ENCODE measurements around the gene PTH1R. TPM values are rescaled to one million over a fixed set of nuclear protein-coding genes. Genes with fewer than 3 reads are reported as not detected.

The PTH1R gene
- polyA plus RNA-seq, 2 of the 4 experiments (the other 2 are of a cell fraction) = 0.45 to 0.53 TPM

GRCh38 chr3:46883054-46883829 lies 5.7 kb downstream of the PTH1R start:
- Histone ChIP-seq H3K9me3 (no peaks in the 10 kb centered on the region), H3K4me2 (peak overlapping the region; percentile 89), H3K27ac (peak overlapping the region in 1 of 2 experiments; percentile 76; a peak in 3 of 6 replicates), H3K4me1 (peaks cover 16% of the 10 kb centered on the region), H3K4me3 (peak overlapping the region; percentile 56)
- ChIA-PET CTCF (interaction anchor here (1.3 to 3.1 kb wide), 4 partner anchors 12 to 26 kb away, joined by 3 to 11 read pairs (median 9); no protein-coding TSS in a partner anchor), POLR2A (no interaction called here)
- DNase-seq (ENCODE audit: low read depth in 1 of 2, low spot score in 1 of 2) (no peak), ATAC-seq (peak; percentile 50 to 53; a peak in 4 of 6 replicates), FAIRE-seq (no peak)
- TF ChIP-seq NR3C1 (IDR thresholded peaks at IDR 0.05) (no peak), ZFP36 (IDR thresholded peaks at IDR 0.05; ENCODE audit: borderline replicate concordance, partially characterized antibody) (no peak), MYC (IDR thresholded peaks at IDR 0.05; ENCODE audit: borderline replicate concordance, low read length) (no peak), EP300 (IDR thresholded peaks at IDR 0.05) (no peak)
- 90% methylated on average over 2 of the region's 78 CpGs for WGBS (ENCODE audit: missing lambda C conversion rate)

- CTCF ChIA-PET = interaction anchor here (1.3 to 2.3 kb wide), 3 partner anchors 11 to 26 kb away, joined by 3 to 11 read pairs (median 8); no protein-coding TSS in a partner anchor
Measured at GRCh38 chr3:46883830-46884185, 6.3 kb downstream of the PTH1R start.

DNA sequence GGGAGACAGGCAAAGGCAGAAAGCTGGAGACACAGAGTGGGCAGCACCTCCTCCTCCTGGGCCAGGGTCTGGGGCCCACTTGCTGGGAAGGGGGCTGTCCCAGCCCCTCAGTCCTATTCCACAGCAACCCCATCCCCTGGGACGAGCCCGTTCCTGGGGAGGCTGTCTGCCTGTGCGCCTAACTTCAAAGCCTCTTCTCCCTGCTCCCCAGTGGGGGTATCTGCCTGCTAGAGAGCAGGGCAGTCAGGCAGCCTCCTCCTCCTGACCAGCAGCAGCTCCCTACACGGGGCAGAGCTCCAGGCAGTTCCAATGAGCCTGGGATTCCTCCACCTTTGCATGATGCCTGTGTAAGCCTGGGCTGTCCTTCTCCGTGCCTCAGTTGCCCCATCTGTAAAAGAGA lies 6.9 kb downstream of the PTH1R start:
- FAIRE-seq (no peak), DNase-seq (ENCODE audit: low read depth in 1 of 2, low spot score in 1 of 2) (no peak), ATAC-seq (peak in 1 of 2 experiments; percentile 8; a peak in 1 of 6 replicates)
- ChIA-PET POLR2A (no interaction called here), CTCF (interaction anchor here (3.0 kb wide), 1 partner anchor 11 kb away, joined by 15 read pairs; no protein-coding TSS in a partner anchor)
- WGBS (ENCODE audit: missing lambda C conversion rate) = 68% methylated on average over 4 of the region's 5 CpGs
- Histone ChIP-seq H3K4me1 (peaks cover 5% of the 10 kb centered on the region), H3K9me3 (no peaks in the 10 kb centered on the region), H3K27ac (no peak overlapping the region), H3K4me3 (no peak overlapping the region), H3K4me2 (no peak overlapping the region)
- no peak for TF ChIP-seq BCL3 (IDR thresholded peaks at IDR 0.05)
- TF ChIP-seq ZNF302 (CRISPR knock-in tag; IDR thresholded peaks at IDR 0.05) = no peak
- TF ChIP-seq, protein P1, sequence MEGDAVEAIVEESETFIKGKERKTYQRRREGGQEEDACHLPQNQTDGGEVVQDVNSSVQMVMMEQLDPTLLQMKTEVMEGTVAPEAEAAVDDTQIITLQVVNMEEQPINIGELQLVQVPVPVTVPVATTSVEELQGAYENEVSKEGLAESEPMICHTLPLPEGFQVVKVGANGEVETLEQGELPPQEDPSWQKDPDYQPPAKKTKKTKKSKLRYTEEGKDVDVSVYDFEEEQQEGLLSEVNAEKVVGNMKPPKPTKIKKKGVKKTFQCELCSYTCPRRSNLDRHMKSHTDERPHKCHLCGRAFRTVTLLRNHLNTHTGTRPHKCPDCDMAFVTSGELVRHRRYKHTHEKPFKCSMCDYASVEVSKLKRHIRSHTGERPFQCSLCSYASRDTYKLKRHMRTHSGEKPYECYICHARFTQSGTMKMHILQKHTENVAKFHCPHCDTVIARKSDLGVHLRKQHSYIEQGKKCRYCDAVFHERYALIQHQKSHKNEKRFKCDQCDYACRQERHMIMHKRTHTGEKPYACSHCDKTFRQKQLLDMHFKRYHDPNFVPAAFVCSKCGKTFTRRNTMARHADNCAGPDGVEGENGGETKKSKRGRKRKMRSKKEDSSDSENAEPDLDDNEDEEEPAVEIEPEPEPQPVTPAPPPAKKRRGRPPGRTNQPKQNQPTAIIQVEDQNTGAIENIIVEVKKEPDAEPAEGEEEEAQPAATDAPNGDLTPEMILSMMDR (IDR thresholded peaks at IDR 0.05) = no peak
- TF ChIP-seq ELK1 (IDR thresholded peaks at IDR 0.05; ENCODE audit: low read depth, low read length) = no peak
- TF ChIP-seq CBX2 (IDR thresholded peaks at IDR 0.05; ENCODE audit: borderline replicate concordance, low read depth) = no peak
- TF ChIP-seq JUN (IDR thresholded peaks at IDR 0.05) = no peak
- no peak for TF ChIP-seq EP300 (IDR thresholded peaks at IDR 0.05)
- TF ChIP-seq, protein P2, sequence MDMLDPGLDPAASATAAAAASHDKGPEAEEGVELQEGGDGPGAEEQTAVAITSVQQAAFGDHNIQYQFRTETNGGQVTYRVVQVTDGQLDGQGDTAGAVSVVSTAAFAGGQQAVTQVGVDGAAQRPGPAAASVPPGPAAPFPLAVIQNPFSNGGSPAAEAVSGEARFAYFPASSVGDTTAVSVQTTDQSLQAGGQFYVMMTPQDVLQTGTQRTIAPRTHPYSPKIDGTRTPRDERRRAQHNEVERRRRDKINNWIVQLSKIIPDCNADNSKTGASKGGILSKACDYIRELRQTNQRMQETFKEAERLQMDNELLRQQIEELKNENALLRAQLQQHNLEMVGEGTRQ (IDR thresholded peaks at IDR 0.05) = no peak
- no peak for TF ChIP-seq HOXB13 (CRISPR knock-in tag; IDR thresholded peaks at IDR 0.05; ENCODE audit: low read depth)
- no peak for TF ChIP-seq PHF8 (IDR thresholded peaks at IDR 0.05; ENCODE audit: borderline replicate concordance, low read depth)
- TF ChIP-seq TP53 (CRISPR knock-in tag; IDR thresholded peaks at IDR 0.05) = no peak
- TF ChIP-seq TFCP2L1 (CRISPR knock-in tag; IDR thresholded peaks at IDR 0.05) = no peak
- TF ChIP-seq, protein P3, sequence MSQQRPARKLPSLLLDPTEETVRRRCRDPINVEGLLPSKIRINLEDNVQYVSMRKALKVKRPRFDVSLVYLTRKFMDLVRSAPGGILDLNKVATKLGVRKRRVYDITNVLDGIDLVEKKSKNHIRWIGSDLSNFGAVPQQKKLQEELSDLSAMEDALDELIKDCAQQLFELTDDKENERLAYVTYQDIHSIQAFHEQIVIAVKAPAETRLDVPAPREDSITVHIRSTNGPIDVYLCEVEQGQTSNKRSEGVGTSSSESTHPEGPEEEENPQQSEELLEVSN (IDR thresholded peaks at IDR 0.05; ENCODE audit: borderline replicate concordance, low read depth) = no peak

More at GRCh38 chr3:46883830-46884185, 6.3 kb downstream of the PTH1R start:
- DNase-seq (ENCODE audit: low read depth in 1 of 2, low spot score in 1 of 2) (no peak), FAIRE-seq (no peak), ATAC-seq (no peak)
- 90% methylated on average over 3 of the region's 4 CpGs for WGBS (ENCODE audit: missing lambda C conversion rate)
- no peak overlapping the region for H3K4me3 ChIP-seq
- POLR2A ChIA-PET = no interaction called here
- no peak overlapping the region for H3K27ac ChIP-seq
- H3K4me1 ChIP-seq = peaks cover 11% of the 10 kb centered on the region
- no peak overlapping the region for H3K4me2 ChIP-seq
- no peak for TF ChIP-seq ZFP36 (IDR thresholded peaks at IDR 0.05; ENCODE audit: borderline replicate concordance, partially characterized antibody)
- TF ChIP-seq, protein P3 (IDR thresholded peaks at IDR 0.05; ENCODE audit: borderline replicate concordance, low read depth) = no peak
- TF ChIP-seq RCOR1 (IDR thresholded peaks at IDR 0.05; ENCODE audit: low read depth, low read length) = no peak
- TF ChIP-seq, protein P4, sequence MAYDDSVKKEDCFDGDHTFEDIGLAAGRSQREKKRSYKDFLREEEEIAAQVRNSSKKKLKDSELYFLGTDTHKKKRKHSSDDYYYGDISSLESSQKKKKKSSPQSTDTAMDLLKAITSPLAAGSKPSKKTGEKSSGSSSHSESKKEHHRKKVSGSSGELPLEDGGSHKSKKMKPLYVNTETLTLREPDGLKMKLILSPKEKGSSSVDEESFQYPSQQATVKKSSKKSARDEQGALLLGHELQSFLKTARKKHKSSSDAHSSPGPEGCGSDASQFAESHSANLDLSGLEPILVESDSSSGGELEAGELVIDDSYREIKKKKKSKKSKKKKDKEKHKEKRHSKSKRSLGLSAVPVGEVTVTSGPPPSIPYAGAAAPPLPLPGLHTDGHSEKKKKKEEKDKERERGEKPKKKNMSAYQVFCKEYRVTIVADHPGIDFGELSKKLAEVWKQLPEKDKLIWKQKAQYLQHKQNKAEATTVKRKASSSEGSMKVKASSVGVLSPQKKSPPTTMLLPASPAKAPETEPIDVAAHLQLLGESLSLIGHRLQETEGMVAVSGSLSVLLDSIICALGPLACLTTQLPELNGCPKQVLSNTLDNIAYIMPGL (CRISPR knock-in tag; IDR thresholded peaks at IDR 0.05; ENCODE audit: borderline replicate concordance) = no peak
- no peaks in the 10 kb centered on the region for H3K9me3 ChIP-seq
